Nephron (organoid): ENCODE results near the gene TRO.

Experiments
- H3K27ac Mint-ChIP-seq, 3 experiments: 2 replicates each; pipeline ENCODE4 v1.8.0; 2020; ENCODE audit warnings: mixed read lengths in 3 of 3, mild to moderate bottlenecking in 2 of 3, moderate library complexity in 1 of 3
- H3K27me3 Mint-ChIP-seq: 2 replicates; pipeline ENCODE4 v1.8.0; 2021; ENCODE audit warnings: low read depth, mild to moderate bottlenecking, moderate library complexity, mixed read lengths
- H3K36me3 Mint-ChIP-seq: 2 replicates; pipeline ENCODE4 v1.8.0; 2020; ENCODE audit warnings: low read depth, mixed read lengths
- H3K4me1 Mint-ChIP-seq: 2 replicates; pipeline ENCODE4 v1.8.0; 2020; ENCODE audit warnings: mixed read lengths
- H3K4me3 Mint-ChIP-seq, 3 experiments: 2 replicates each; pipeline ENCODE4 v1.8.0; 2020; ENCODE audit warnings: mild to moderate bottlenecking in 3 of 3, mixed read lengths in 3 of 3, moderate library complexity in 2 of 3
- H3K9me3 Mint-ChIP-seq: 2 replicates; pipeline ENCODE4 v1.8.0; 2020; ENCODE audit warnings: mixed read lengths
- TF ChIP-seq, protein P1 (sequence below), 3 experiments: fragments of 200-600 bp; sonication (generic); IDR thresholded peaks; one replicate each; pipeline ENCODE4 v1.5.0; 2021; ENCODE audit warnings: antibody characterized with exemption in 3 of 3; ENCODE audit not compliant: unreplicated experiment in 3 of 3

TRO gene

DNA sequence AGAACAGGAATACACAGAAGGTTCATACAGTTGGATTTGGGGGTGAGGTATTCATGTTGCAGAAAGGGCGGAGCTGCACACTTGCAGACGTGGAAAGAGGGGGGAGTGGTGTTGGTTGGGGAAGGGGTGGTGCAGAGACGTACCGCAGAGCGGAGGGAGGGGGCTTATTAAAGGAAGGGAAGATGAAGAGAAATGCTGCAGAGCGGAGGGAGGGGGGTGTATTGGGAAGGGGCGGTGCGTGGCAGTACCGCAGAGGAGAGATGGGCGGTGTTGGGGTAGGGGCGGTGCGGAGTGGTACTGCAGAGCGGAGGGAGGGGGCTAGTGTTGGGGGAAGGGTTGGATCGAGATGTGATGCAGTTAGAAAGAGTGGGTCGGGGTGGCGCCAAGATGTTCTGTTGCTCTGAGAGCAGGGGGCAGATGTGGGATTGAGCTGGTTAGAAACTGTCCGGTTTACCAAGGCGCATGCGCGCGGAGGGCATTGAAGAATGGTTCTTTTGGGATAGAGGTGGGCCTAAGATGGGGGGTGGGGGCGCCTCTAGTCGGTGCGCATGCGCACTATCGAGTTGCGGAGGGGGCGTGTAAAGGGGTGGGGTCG lies 900 bp downstream of the TRO start:
- peaks cover 16% of the 10 kb centered on the region for H3K4me1 Mint-ChIP-seq
- H3K9me3 Mint-ChIP-seq, result peaks cover 13% of the 10 kb centered on the region
- H3K4me3 Mint-ChIP-seq, result peak overlapping the region; percentile 90 to 99 (median 96)
- H3K27ac Mint-ChIP-seq, result peak overlapping the region; percentile 81 to 96 (median 86)
- TF ChIP-seq, protein P1, sequence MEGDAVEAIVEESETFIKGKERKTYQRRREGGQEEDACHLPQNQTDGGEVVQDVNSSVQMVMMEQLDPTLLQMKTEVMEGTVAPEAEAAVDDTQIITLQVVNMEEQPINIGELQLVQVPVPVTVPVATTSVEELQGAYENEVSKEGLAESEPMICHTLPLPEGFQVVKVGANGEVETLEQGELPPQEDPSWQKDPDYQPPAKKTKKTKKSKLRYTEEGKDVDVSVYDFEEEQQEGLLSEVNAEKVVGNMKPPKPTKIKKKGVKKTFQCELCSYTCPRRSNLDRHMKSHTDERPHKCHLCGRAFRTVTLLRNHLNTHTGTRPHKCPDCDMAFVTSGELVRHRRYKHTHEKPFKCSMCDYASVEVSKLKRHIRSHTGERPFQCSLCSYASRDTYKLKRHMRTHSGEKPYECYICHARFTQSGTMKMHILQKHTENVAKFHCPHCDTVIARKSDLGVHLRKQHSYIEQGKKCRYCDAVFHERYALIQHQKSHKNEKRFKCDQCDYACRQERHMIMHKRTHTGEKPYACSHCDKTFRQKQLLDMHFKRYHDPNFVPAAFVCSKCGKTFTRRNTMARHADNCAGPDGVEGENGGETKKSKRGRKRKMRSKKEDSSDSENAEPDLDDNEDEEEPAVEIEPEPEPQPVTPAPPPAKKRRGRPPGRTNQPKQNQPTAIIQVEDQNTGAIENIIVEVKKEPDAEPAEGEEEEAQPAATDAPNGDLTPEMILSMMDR (IDR thresholded peaks at IDR 0.05; ENCODE audit: unreplicated experiment in 3 of 3), result no peak
- H3K36me3 Mint-ChIP-seq, result peaks cover 24% of the 10 kb centered on the region
- H3K27me3 Mint-ChIP-seq, result no peaks in the 10 kb centered on the region

DNA sequence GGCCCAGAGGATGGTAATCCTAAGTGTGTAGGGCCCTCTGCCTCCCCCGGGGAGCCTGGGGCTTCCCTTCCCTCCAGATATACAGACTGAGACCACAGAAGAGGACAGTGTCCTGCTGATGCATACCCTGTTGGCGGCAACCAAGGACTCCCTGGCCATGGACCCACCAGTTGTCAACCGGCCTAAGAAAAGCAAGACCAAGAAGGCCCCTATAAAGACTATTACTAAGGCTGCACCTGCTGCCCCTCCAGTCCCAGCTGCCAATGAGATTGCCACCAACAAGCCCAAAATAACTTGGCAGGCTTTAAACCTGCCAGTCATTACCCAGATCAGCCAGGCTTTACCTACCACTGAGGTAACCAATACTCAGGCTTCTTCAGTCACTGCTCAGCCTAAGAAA lies 1.9 kb downstream of the TRO start:
- Mint-ChIP-seq H3K27me3 (no peaks in the 10 kb centered on the region), H3K4me1 (peaks cover 16% of the 10 kb centered on the region), H3K36me3 (peaks cover 35% of the 10 kb centered on the region), H3K9me3 (peaks cover 9% of the 10 kb centered on the region), H3K27ac (peak overlapping the region in 2 of 3 experiments; percentile 55 to 86), H3K4me3 (peak overlapping the region; percentile 90 to 99 (median 96))
- TF ChIP-seq, protein P1 (IDR thresholded peaks at IDR 0.05; ENCODE audit: unreplicated experiment in 3 of 3), result no peak

DNA sequence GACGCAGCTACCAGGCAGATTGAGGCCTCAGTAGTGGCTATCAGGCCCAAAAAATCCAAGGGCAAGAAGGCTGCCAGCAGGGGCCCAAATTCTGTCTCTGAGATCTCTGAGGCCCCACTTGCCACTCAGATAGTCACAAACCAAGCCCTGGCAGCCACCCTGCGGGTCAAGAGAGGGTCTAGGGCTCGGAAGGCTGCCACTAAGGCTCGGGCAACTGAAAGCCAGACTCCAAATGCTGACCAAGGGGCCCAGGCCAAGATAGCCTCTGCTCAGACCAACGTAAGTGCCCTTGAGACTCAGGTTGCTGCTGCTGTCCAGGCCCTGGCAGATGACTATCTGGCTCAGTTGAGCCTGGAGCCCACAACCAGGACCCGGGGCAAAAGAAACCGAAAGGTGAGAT lies 2.8 kb downstream of the TRO start:
- no peak overlapping the region for H3K27ac Mint-ChIP-seq
- peaks cover 11% of the 10 kb centered on the region for H3K9me3 Mint-ChIP-seq
- H3K4me1 Mint-ChIP-seq, result peaks cover 16% of the 10 kb centered on the region
- H3K27me3 Mint-ChIP-seq, result no peaks in the 10 kb centered on the region
- peaks cover 43% of the 10 kb centered on the region for H3K36me3 Mint-ChIP-seq
- H3K4me3 Mint-ChIP-seq, result peak overlapping the region in 1 of 3 experiments; percentile 67
- TF ChIP-seq, protein P1 (IDR thresholded peaks at IDR 0.05; ENCODE audit: unreplicated experiment in 3 of 3), result no peak

DNA sequence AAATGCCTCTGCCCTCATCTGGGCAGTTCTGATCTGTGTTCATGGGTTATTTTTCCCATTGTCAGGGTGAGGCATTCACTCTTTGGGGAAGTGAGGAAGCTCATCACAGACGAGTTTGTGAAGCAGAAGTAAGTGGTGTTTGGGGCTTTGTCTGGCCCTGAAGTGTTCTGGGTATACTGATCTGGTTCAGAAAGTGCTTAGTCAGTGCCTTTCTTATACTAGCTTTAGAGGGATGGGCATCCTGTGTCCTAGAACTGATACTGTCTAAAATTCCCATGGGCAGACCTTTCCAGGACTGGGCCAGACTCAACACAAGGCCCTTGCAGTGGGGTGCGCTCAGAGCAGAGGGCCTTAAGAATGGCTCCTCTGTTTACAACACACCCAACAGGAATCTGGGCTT lies 6.4 kb downstream of the TRO start:
- peaks cover 53% of the 10 kb centered on the region for H3K36me3 Mint-ChIP-seq
- TF ChIP-seq, protein P1 (IDR thresholded peaks at IDR 0.05; ENCODE audit: unreplicated experiment in 3 of 3), result no peak
- peaks cover 16% of the 10 kb centered on the region for H3K4me1 Mint-ChIP-seq
- no peak overlapping the region for H3K27ac Mint-ChIP-seq
- H3K9me3 Mint-ChIP-seq, result peaks cover 9% of the 10 kb centered on the region
- no peaks in the 10 kb centered on the region for H3K27me3 Mint-ChIP-seq
- no peak overlapping the region for H3K4me3 Mint-ChIP-seq

DNA sequence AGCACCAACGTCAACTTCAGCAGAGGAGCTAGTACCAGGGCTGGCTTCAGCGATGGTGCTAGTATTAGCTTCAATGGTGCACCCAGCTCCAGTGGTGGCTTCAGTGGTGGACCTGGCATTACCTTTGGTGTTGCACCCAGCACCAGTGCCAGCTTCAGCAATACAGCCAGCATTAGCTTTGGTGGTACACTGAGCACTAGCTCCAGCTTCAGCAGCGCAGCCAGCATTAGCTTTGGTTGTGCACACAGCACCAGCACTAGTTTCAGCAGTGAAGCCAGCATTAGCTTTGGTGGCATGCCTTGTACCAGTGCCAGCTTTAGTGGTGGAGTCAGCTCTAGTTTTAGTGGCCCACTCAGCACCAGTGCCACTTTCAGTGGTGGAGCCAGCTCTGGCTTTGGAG lies 8.3 kb downstream of the TRO start:
- Mint-ChIP-seq H3K36me3 (peaks cover 54% of the 10 kb centered on the region), H3K9me3 (peaks cover 15% of the 10 kb centered on the region), H3K4me3 (no peak overlapping the region), H3K27ac (no peak overlapping the region), H3K27me3 (no peaks in the 10 kb centered on the region), H3K4me1 (peaks cover 5% of the 10 kb centered on the region)
- TF ChIP-seq, protein P1 (IDR thresholded peaks at IDR 0.05; ENCODE audit: unreplicated experiment in 3 of 3), result no peak
